GM18508 (cell line): ENCODE data around the gene HEATR5A.
"Not testable (repeated sequence)": the region's sequence is repeated elsewhere in the genome, so short reads cannot be mapped to it uniquely, and the experiment has no call there.

ENCODE experiments used
- ATAC-seq: cut with Tn5 transposase; IDR thresholded peaks from one replicate; pipeline ENCODE4 v1.9.1; 2021; ENCODE audit warnings: moderate number of reproducible peaks; ENCODE audit not compliant: insufficient read depth, unreplicated experiment

The HEATR5A gene

DNA sequence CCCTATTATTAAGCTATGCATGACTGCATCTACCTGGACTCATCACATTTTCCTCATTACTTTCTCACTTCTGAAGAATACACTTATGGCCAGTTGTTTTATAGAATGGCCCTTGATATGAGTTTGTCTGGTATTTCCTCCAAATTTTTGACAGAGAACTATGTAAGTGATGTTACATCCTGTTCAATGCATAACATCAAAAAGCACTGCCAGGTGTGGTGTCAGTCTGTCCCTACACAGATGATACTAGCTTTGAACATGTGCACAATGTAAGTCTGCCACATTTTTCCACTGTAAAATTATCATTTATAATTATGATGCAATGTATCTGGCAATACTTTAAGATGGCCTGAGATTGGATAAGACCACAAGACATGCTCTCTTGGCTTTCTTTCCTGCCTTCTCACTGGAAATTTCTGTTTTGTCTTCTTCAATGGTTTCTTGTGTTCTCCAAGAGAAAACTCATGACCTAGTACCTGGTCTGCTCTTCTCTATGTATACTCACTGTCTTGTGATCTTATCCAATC is 28.3 kb downstream of the HEATR5A start:
- ATAC-seq = no peak

GRCh38 chr14:31391473-31391872 is 28.9 kb downstream of the HEATR5A start:
- ATAC-seq = no peak

- no peak for ATAC-seq
These were observed 30.4 kb downstream of the HEATR5A start for GRCh38 chr14:31389946-31390345.

DNA sequence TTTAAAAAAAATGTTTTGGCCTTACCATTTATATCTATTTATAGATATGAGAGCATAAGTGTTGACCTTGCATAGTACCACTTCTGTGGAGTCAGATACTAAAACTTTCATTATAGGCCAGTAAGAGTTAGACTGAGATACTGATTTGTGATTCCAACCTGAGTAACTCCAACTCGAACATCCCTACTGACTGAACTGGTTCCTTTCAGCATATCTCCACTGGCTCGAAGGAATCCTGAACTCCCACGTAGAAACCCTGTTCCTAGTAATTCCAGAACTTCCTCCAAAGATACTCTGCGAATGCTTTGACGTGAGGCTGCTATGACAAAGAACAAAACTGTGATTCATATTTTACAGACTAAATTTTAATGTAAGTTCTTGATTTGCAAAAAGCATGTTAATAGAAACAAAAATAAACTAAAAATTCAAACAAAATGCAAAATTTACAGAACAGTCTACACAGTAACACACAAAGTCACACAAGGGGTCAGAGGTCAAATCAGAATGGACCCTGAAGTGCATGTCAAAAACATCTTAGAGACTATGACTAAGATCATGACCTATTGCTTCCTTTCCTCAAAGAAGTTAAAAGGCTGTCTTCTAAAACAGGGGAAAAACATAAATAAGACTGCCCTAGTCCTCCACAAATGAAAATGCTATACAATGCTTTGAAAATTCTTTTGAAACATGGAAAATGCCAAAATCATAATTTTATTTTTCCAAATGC is 31.5 kb downstream of the HEATR5A start:
- no peak for ATAC-seq

GRCh38 chr14:31387091-31387490 is 33.3 kb downstream of the HEATR5A start:
- ATAC-seq = no peak

- no peak for ATAC-seq
These were observed 34.1 kb downstream of the HEATR5A start for GRCh38 chr14:31386271-31386670.

DNA sequence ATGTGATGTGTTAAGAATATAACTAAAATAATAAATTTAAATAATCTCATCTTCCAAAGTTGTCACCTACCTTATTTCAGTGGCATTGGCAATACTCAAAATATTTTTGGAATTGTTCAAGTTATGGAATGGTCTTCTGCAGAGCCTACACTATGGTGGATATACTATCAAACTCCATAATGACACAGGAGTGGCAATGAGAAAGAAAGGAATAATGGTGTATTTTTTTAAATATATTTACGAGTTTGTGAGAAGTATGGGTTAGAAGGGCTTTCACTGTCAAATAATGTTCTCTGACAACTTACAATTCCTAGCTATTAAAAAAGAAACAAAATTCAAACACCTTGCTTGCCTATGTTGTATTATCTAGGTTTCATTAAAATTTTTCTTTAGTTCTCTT is 38.1 kb downstream of the HEATR5A start:
- no peak for ATAC-seq

GRCh38 chr14:31380106-31380505 is 40.2 kb downstream of the HEATR5A start:
- no peak for ATAC-seq

DNA sequence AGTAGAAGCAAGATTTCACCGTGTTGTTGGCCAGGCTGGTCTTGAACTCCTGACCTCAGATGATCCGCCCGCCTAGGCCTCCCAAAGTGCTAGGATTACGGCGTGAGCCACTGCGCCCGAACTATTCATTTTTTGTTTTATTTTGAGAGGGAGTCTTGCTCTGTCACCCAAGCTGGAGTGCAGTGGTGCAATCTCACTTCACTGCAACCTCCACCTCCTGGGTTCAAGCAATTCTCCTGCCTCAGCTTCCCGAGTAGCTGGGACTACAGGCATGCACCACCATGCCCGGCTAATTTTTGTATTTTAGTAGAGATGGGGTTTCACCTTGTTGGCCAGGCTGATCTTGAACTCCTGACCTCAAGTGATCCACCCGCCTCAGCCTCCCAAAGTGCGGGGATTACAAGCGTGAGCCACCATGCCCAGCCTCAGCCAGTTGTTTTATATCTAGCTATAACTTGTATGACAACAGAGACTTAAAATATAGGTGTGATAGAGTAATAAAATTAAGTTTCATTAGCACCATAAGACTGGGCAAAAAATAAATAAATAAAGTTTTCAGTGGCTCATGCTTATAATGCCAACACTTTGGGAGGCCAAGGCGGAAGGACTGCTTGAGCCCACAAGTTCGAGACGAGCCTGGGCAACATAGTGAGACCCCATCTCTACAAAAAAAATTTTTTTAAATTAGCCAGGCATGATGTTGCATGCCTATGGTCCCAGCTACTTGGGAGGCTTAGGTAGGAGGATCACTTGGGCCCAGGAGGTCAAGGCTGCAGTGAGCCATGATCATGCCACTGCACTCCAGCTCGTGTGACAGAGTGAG is 41.0 kb downstream of the HEATR5A start:
- not testable (repeated sequence) for ATAC-seq

DNA sequence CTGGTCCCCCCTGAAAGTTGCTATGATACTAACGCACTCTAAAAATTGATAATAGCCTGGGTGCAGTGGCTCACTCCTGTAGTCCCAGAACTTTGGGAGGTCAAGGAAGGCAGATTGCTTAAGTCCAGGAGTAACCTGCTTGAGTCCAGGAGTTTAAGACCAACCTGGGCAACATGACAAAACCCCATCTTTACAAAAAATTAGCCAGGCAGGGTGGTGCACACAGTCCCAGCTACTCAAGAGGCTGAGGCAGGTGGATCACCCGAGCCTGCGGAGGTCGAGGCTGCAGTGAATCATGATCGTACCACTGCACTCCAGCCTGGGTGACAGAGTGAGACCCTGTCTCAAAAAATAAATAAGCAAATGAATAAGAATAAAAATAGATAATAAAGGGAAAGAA is 42.9 kb downstream of the HEATR5A start:
- ATAC-seq = no peak

DNA sequence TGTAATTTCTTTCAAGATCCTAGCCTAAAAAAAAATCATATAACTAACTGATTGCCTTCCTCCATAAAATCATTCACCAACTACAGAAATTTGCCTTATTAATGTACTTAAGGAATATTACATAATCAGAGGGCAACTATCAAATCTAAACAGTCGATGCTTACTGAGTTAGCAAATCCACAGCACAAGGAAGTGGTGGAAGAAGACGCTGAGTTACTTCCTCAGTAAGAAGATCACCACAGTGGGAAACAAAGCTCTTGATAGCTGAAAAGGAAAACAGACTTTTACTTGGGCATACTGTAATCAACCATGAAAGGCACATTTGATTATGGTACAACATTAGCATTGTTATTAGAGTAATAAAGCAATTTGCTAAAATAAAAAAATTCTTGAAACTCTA is 48.7 kb downstream of the HEATR5A start:
- no peak for ATAC-seq

DNA sequence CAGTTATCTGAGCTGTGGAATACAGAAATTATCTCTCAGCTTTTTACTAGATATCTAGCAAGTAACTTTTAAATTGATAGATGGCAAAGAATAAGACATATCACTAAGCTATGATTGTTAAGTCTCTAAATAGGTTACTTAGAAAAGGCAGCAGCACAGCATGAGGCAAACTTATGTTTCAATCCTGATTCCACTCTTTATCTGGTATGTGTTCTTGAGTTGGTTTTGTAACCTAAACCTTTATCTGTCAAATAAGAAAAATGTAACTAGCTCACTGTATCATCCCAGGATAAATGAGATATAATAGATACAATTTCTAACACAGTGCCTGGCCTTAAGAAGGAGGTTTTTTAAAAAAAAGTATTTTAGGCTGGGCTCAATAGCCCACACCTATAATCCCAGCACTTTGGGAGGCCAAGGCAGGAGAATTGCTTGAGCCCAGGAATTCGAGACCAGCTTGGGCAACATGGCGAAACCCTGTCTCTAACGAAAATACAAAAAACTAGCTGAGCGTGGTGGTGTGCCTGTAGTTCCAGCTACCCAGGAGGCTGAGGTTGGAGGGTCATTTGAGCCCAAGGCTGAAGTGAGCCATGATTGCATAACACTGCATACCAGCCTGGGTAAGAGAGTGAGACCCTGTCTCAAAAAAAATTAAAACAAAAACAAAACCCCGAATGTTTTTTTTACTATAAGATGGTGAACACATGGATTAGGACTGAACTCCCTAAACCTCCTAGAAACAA is 56.8 kb downstream of the HEATR5A start:
- ATAC-seq = no peak

DNA sequence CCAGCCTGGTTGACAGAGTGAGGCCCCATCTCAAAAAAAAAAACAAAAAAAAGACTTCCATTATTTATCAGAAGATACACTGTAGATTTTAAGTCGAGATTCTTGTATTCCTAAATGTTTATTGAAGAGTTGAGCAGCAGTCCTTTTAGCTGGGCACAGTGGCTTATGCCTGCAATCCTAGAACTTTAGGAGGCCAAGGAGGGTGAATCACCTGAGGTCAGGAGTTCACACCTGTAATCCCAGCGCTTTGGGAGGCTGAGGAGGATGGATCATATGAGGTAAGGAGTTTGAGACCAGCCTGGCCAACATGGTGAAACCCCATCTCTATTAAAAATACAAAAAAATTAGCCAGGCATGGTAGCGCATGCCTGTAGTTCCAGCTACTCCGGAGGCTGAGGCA is 57.6 kb downstream of the HEATR5A start:
- no peak for ATAC-seq

GRCh38 chr14:31361761-31362160 is 58.6 kb downstream of the HEATR5A start:
- not testable (repeated sequence) for ATAC-seq

- no peak for ATAC-seq
These were observed 59.3 kb downstream of the HEATR5A start for GRCh38 chr14:31360919-31361662.

- ATAC-seq = no peak
These were observed 63.1 kb downstream of the HEATR5A start for GRCh38 chr14:31357279-31357678.

GRCh38 chr14:31346097-31346496 is 74.3 kb downstream of the HEATR5A start:
- no peak for ATAC-seq

- no peak for ATAC-seq
These were observed 79.1 kb downstream of the HEATR5A start for GRCh38 chr14:31341280-31341679.

DNA sequence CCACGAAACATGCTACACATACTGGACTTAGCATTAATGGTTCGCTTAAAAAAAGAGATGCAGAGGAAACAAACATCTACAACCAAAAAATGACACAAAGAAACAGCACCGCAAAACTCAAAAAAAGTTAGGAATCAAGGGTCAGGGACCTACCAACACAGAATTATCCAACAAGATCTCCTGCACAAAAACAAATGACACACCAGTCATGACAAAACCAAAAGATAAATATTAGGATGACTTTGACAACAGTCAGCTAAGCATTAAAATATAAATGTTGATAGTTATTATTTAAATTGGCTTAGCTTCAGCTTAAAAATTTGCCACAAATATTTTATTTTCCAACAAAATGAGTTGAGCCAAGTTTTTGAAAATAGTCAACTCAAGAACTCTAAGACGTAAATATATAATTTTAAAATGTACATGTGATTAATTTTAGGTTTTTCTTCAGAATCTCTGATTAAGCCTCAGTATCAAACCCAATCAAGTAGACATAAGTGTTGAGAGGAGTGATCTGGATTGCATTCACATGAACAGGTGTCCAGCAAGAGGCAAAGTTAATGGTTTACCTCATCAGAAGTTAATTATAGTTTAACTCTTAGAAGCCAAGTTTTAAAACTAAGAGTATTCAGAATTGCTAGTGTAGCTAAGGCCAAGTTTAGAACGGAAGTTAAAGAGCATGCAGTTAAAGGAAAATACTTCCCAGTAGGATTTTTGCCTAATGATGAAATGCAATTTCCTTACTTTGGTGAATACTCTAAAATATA is 79.9 kb downstream of the HEATR5A start:
- no peak for ATAC-seq
